Panc1 (cell line): Measurements from ENCODE around the gene OLIG1. TPM values are rescaled to one million over a fixed set of nuclear protein-coding genes. Genes with fewer than 3 reads are reported as not detected.

ENCODE experiments used
- ATAC-seq: fragments of 200-7000 bp; cut with Tn5 transposase; 2 replicates; pipeline ENCODE4 v1.9.1; 2020; ENCODE audit warnings: mild to moderate bottlenecking, moderate library complexity
- BruUV-seq: library from RNA; stranded (reverse); fragments of 400-500 nt; replicated peaks from 2 replicates; lab custom pipeline; 2021; lab: Mats Ljungman, UMichigan
- CTCF ChIA-PET: fragments of 300-600 bp; sonication (Branson Sonifier 250); formaldehyde crosslinking; loops from one replicate; lab custom pipeline; 2022; ENCODE audit warnings: antibody characterized with exemption; lab: Charles Lee
- POLR2A ChIA-PET: fragments of 300-600 bp; sonication (Branson Sonifier 250); formaldehyde crosslinking; loops from one replicate; lab custom pipeline; 2022; ENCODE audit warnings: antibody characterized with exemption; lab: Charles Lee
- DNase-seq: peaks from one replicate; pipeline ENCODE4 v3.0.0-alpha.2; 2010; ENCODE audit warnings: low read depth, low spot score
- H3K27ac ChIP-seq: 2 replicates; pipeline ENCODE4 v1.5.1; 2011; ENCODE audit warnings: mild to moderate bottlenecking, low read length, inconsistent platforms
- H3K27me3 ChIP-seq: fragments of 200-500 bp; sonication (Bioruptor generic); 2 replicates; pipeline ENCODE4 v1.6.0; 2014; ENCODE audit warnings: low read length, inconsistent platforms; ENCODE audit not compliant: control insufficient read depth, insufficient read depth
- H3K36me3 ChIP-seq: fragments of 200-500 bp; sonication (Bioruptor generic); 2 replicates; pipeline ENCODE4 v1.5.1; 2014; ENCODE audit warnings: inconsistent platforms, mild to moderate bottlenecking, low read length, moderate library complexity; ENCODE audit not compliant: control insufficient read depth, insufficient read depth
- H3K4me1 ChIP-seq: 2 replicates; pipeline ENCODE4 v1.5.1; 2011; ENCODE audit warnings: inconsistent platforms, mild to moderate bottlenecking, low read length, moderate library complexity; ENCODE audit not compliant: control insufficient read depth, insufficient read depth
- H3K4me3 ChIP-seq, 2 experiments: 2 replicates each; pipeline ENCODE4 v1.5.1; 2011 to 2012; ENCODE audit warnings: low read depth in 2 of 2, low read length in 2 of 2, mild to moderate bottlenecking in 2 of 2, inconsistent platforms in 1 of 2, moderate library complexity in 1 of 2
- H3K9me3 ChIP-seq: fragments of 200-500 bp; sonication (Bioruptor generic); 2 replicates; pipeline ENCODE4 v1.5.1; 2014; ENCODE audit warnings: low read depth, mild to moderate bottlenecking, inconsistent platforms, low read length, moderate library complexity; ENCODE audit not compliant: control insufficient read depth, insufficient read depth
- CTCF ChIP-seq: fragments of 450-650 bp; IDR thresholded peaks from 2 replicates; pipeline ENCODE4 v1.5.1; 2017; ENCODE audit warnings: mild to moderate bottlenecking
- POLR2AphosphoS5 ChIP-seq: IDR thresholded peaks from 2 replicates; pipeline ENCODE4 v1.6.1; 2012; ENCODE audit warnings: mild to moderate bottlenecking, low read depth, low read length, moderate library complexity
- REST ChIP-seq, 2 experiments: IDR thresholded peaks; 2 replicates each; pipeline ENCODE4 v1.6.1; 2011 to 2012; ENCODE audit warnings: low read depth in 2 of 2, control low read depth in 1 of 2, low read length in 1 of 2, mild to moderate bottlenecking in 1 of 2, moderate library complexity in 1 of 2; ENCODE audit not compliant: insufficient read depth in 1 of 2
- SIN3A ChIP-seq: IDR thresholded peaks from 2 replicates; pipeline ENCODE4 v1.6.1; 2012; ENCODE audit warnings: low read depth, mild to moderate bottlenecking, low read length, moderate library complexity, borderline replicate concordance; ENCODE audit not compliant: insufficient read depth
- TCF7L2 ChIP-seq: IDR thresholded peaks from 2 replicates; pipeline ENCODE4 v1.6.1; 2011; ENCODE audit warnings: mild to moderate bottlenecking, low read depth, low read length, inconsistent platforms
- in situ Hi-C: cut with HindIII; loops from 2 replicates; pipeline ENCODE4 v1.10.0; 2016; ENCODE audit warnings: low sequenced_read_pairs, low pct_unique_long_range_greater_than_20kb
- intact Hi-C: fragments of 100-400 bp; cut with micrococcal nuclease; formaldehyde crosslinking; loops from one replicate; pipeline ENCODE4 v1.10.0; 2022; ENCODE audit not compliant: unreplicated experiment
- total RNA-seq: library from RNA; stranded (reverse); gene quantifications from one replicate; pipeline ENCODE4 v1.2.1, GENCODE V29; 2021; ENCODE audit not compliant: unreplicated experiment

Gene OLIG1
- total RNA-seq, 1 experiment from 2014 or later = 0.21 TPM

GRCh38 chr21:33035147-33035546 lies 34.8 kb upstream of the OLIG1 start:
- intact Hi-C loops = no loop called here
- no TSS peak for BruUV-seq
- POLR2A ChIA-PET = interaction anchor here (0.6 kb wide), 1 partner anchor 535 kb away, joined by 10 read pairs; no protein-coding TSS in a partner anchor
- CTCF ChIA-PET = no interaction called here
- no peak for TF ChIP-seq POLR2AphosphoS5
- no peak for TF ChIP-seq CTCF
- no peak for TF ChIP-seq REST (IDR thresholded peaks at IDR 0.05; ENCODE audit: insufficient read depth in 1 of 2, low read depth in 2 of 2, low read length in 1 of 2)
- no peak for TF ChIP-seq TCF7L2
- no peak for TF ChIP-seq SIN3A
- H3K27ac ChIP-seq = no peak overlapping the region
- H3K4me1 ChIP-seq = no peaks in the 10 kb centered on the region
- in situ Hi-C loops = no loop called here
- DNase-seq (no peak), ATAC-seq (no peak)
- no peak overlapping the region for H3K4me3 ChIP-seq
- H3K36me3 ChIP-seq = no peaks in the 10 kb centered on the region
- no peaks in the 10 kb centered on the region for H3K27me3 ChIP-seq
- no peaks in the 10 kb centered on the region for H3K9me3 ChIP-seq

- ChIA-PET CTCF (interaction anchor here (0.6 kb wide), 1 partner anchor 97 kb away, joined by 7 read pairs; no protein-coding TSS in a partner anchor), POLR2A (no interaction called here)
- in situ Hi-C loops (no loop called here), intact Hi-C loops (no loop called here)
- DNase-seq (no peak), ATAC-seq (peak; percentile 74)
- no peak for TF ChIP-seq SIN3A
- TF ChIP-seq TCF7L2 = no peak
- TF ChIP-seq CTCF = no peak
- no peak for TF ChIP-seq REST (IDR thresholded peaks at IDR 0.05; ENCODE audit: insufficient read depth in 1 of 2, low read depth in 2 of 2, low read length in 1 of 2)
- TF ChIP-seq POLR2AphosphoS5 = no peak
- Histone ChIP-seq H3K27ac (no peak overlapping the region), H3K27me3 (no peaks in the 10 kb centered on the region), H3K4me3 (no peak overlapping the region), H3K4me1 (no peaks in the 10 kb centered on the region), H3K9me3 (no peaks in the 10 kb centered on the region), H3K36me3 (no peaks in the 10 kb centered on the region)
- no TSS peak for BruUV-seq
Observed at GRCh38 chr21:33036430-33037162, 33.3 kb upstream of the OLIG1 start.
